Smooth muscle cell (in vitro differentiated cells): ENCODE results near the gene SCYL1. TPM values are rescaled to one million over a fixed set of nuclear protein-coding genes. Genes with fewer than 3 reads are reported as not detected.
"Not testable (repeated sequence)": the region's sequence is repeated elsewhere in the genome, so short reads cannot be mapped to it uniquely, and the experiment has no call there.

Source experiments
- DNase-seq: peaks from one replicate; lab custom pipeline; 2025; ENCODE audit not compliant: unreplicated experiment; lab: John Stamatoyannopoulos, UW
- H2AFZ ChIP-seq: fragments of 200-600 bp; sonication (generic); 2 replicates; pipeline ENCODE4 v1.6.0; 2016; ENCODE audit warnings: antibody characterized with exemption, low read depth, mild to moderate bottlenecking
- H3F3A ChIP-seq: fragments of 200-600 bp; sonication (generic); 2 replicates; pipeline ENCODE4 v1.6.0; 2017; ENCODE audit warnings: antibody characterized with exemption, low read depth
- H3K27ac ChIP-seq: fragments of 200-600 bp; sonication (generic); 2 replicates; pipeline ENCODE4 v1.5.1; 2016; ENCODE audit warnings: low read depth, mild to moderate bottlenecking
- H3K27me3 ChIP-seq: fragments of 200-600 bp; sonication (generic); 2 replicates; pipeline ENCODE4 v1.6.1; 2016; ENCODE audit warnings: low read depth, mild to moderate bottlenecking
- H3K36me3 ChIP-seq: fragments of 200-600 bp; sonication (generic); 2 replicates; pipeline ENCODE4 v1.5.1; 2016; ENCODE audit warnings: low read depth
- H3K4me1 ChIP-seq: fragments of 200-600 bp; sonication (generic); 2 replicates; pipeline ENCODE4 v1.5.1; 2016; ENCODE audit warnings: low read depth
- H3K4me2 ChIP-seq: fragments of 200-600 bp; sonication (generic); 2 replicates; pipeline ENCODE4 v1.6.0; 2016; ENCODE audit warnings: mild to moderate bottlenecking
- H3K4me3 ChIP-seq: fragments of 200-600 bp; sonication (generic); 2 replicates; pipeline ENCODE4 v1.5.1; 2016; ENCODE audit warnings: mild to moderate bottlenecking
- H3K79me2 ChIP-seq: fragments of 200-600 bp; sonication (generic); 2 replicates; pipeline ENCODE4 v1.6.0; 2016; ENCODE audit warnings: low read depth, mild to moderate bottlenecking
- H3K9ac ChIP-seq: fragments of 200-600 bp; sonication (generic); 2 replicates; pipeline ENCODE4 v1.6.0; 2016; ENCODE audit warnings: low read depth
- H3K9me3 ChIP-seq: fragments of 200-600 bp; sonication (generic); replicated peaks from 2 replicates; pipeline ENCODE4 v1.5.1; 2016; ENCODE audit warnings: low read depth
- H4K20me1 ChIP-seq: fragments of 200-600 bp; sonication (generic); 2 replicates; pipeline ENCODE4 v1.6.0; 2016; ENCODE audit warnings: low read depth
- WGBS: methylation state at CpG from one replicate; pipeline ENCODE4 v1.1.7; 2016; ENCODE audit warnings: low lambda C conversion rate; 5-methylcytosine and 5-hydroxymethylcytosine counted together
- polyA plus RNA-seq: library from polyadenylated mRNA; unstranded; fragments of >200 nt; fragmentation: Nextera tagmentation; extraction: Ambion mirVana; gene quantifications from 2 replicates; pipeline ENCODE4 v1.2.1, GENCODE V29; 2016
- total RNA-seq: library from RNA; depleted of rRNA; stranded (reverse); fragments of >200 nt; gene quantifications from 2 replicates; pipeline ENCODE4 v1.2.3, GENCODE V29; 2014
- TF ChIP-seq, protein P1 (sequence below): fragments of 200-600 bp; sonication (generic); IDR thresholded peaks from 2 replicates; pipeline ENCODE4 v1.5.1; 2017; ENCODE audit warnings: borderline replicate concordance, mild to moderate bottlenecking, antibody characterized with exemption; ENCODE audit not compliant: insufficient read depth, poor library complexity, severe bottlenecking

SCYL1 gene
- total and polyA plus RNA-seq, 2 experiments from 2014 or later, result 66.6 to 123 TPM

DNA sequence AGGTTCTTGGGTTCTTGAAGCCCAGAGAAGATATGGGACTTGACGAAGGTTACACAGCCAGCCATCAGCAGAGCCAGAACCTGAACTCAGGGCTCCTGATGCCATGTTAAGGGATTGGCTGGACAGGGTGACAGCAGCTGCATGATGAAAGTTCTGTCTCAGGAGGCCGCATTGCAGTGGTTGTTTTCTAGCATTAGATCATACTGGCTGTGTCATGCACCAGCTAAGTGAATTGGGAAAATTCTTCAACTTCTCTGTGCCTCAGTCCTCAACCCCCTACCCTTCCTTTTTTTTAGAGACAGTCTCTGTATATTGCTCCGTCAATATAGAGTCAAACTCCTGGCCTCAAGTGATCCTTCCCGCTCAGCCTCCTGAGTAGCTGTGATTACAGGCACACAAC is 38.7 kb downstream of the SCYL1 start:
- H3K4me1 ChIP-seq, result peaks cover 12% of the 10 kb centered on the region
- no peak overlapping the region for H2AFZ ChIP-seq
- no peaks in the 10 kb centered on the region for H3K9me3 ChIP-seq
- H4K20me1 ChIP-seq, result no peaks in the 10 kb centered on the region
- no peak overlapping the region for H3K9ac ChIP-seq
- no peak overlapping the region for H3K4me3 ChIP-seq
- no peak for DNase-seq
- WGBS, result 97% methylated on average over 4 of the region's 4 CpGs
- H3K4me2 ChIP-seq, result no peak overlapping the region
- H3K36me3 ChIP-seq, result no peaks in the 10 kb centered on the region
- no peaks in the 10 kb centered on the region for H3K27me3 ChIP-seq
- H3F3A ChIP-seq, result peaks cover 32% of the 10 kb centered on the region
- TF ChIP-seq, protein P1, sequence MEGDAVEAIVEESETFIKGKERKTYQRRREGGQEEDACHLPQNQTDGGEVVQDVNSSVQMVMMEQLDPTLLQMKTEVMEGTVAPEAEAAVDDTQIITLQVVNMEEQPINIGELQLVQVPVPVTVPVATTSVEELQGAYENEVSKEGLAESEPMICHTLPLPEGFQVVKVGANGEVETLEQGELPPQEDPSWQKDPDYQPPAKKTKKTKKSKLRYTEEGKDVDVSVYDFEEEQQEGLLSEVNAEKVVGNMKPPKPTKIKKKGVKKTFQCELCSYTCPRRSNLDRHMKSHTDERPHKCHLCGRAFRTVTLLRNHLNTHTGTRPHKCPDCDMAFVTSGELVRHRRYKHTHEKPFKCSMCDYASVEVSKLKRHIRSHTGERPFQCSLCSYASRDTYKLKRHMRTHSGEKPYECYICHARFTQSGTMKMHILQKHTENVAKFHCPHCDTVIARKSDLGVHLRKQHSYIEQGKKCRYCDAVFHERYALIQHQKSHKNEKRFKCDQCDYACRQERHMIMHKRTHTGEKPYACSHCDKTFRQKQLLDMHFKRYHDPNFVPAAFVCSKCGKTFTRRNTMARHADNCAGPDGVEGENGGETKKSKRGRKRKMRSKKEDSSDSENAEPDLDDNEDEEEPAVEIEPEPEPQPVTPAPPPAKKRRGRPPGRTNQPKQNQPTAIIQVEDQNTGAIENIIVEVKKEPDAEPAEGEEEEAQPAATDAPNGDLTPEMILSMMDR, result no peak
- H3K79me2 ChIP-seq, result peaks cover 19% of the 10 kb centered on the region
- H3K27ac ChIP-seq, result no peak overlapping the region

DNA sequence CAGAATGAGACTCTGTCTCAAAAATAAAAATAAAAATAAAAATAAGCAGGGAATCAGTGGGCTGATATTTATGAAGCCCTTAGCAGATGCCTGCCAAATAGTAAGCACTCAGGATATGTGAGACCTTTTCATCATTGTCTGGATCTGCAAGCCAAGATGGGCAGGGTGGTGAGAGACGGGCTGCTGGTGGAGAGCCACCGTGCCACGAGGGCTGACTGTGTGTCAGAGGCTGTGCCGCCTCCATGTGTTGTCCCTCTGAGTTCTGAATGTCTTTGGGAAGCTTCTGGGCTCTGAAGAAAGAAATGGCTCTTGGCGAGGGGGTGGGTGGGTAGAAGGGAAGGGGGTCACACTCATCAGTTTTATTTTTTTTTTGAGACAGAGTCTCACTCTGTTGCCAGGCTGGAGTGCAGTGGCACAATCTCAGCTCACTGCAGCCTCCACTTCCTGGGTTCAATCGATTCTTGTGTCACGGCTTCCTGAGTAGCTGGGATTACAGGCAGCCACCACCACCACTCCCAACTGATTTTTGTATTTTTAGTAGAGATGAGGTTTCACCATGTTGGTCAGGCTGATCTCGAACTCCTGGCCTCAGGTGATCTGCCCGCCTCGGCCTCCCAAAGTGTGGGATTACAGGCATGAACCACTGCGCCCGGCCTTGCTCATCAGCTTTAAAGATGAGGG is 40.1 kb downstream of the SCYL1 start:
- H3K9ac ChIP-seq, H3K9me3 ChIP-seq: not testable (repeated sequence)
- 92% methylated on average over 11 of the region's 12 CpGs for WGBS

DNA sequence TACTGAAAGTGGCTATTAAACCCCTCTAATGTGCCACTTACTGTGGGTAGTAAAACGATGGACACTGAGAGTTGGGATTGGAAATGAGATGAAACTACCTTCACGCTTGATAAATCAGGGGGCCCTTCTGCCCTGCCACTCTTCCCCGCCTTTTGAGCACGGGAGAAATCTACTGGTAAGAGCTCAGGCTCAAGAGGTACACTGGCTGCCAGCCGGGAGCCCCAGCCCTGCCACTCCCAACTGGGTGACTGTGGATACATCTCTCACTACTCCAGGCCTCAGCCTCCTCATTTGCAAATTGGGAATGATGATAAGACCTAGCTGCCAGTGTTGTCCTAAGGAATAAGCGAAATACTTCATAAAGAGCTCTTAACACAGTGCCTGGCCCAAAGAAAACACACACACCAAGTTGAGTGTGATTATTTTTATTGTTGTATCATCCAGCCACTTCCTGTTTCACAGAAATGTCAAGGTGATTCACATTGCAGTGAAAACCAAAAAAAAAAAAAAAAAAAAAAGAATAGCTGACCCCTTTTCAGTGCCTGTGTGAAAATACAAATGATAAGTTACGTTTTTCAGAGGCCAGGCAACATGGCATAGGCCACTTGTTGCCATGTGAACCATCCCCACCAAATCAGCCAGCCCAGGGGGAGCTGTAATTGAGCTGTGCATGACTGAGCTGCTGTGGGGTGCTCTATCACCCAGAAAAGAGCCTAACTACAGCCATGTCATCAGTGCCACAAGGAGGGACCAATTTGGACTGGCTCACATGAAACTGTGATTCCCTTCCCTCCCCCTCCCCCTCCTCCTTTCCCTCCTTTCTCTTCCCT is 41.0 kb downstream of the SCYL1 start:
- Histone ChIP-seq H3K27me3 (no peaks in the 10 kb centered on the region), H3K79me2 (peaks cover 31% of the 10 kb centered on the region), H3K36me3 (no peaks in the 10 kb centered on the region), H4K20me1 (no peaks in the 10 kb centered on the region), H3F3A (peaks cover 12% of the 10 kb centered on the region), H3K4me2 (no peak overlapping the region), H3K4me1 (peaks cover 14% of the 10 kb centered on the region), H3K4me3 (no peak overlapping the region), H3K9me3 (no peaks in the 10 kb centered on the region), H3K27ac (no peak overlapping the region), H2AFZ (no peak overlapping the region), H3K9ac (no peak overlapping the region)
- WGBS, result 91% methylated on average over 7 of the region's 7 CpGs
- DNase-seq, result no peak
- TF ChIP-seq, protein P1, result no peak

More for the DNA sequence above, 40.1 kb downstream of the SCYL1 start:
- H3K36me3 ChIP-seq, H3K27ac ChIP-seq, DNase-seq, H3K4me2 ChIP-seq, H4K20me1 ChIP-seq, H2AFZ ChIP-seq, H3K4me3 ChIP-seq, H3K27me3 ChIP-seq: not testable (repeated sequence)
- Histone ChIP-seq H3F3A (peaks cover 18% of the 10 kb centered on the region), H3K4me1 (peaks cover 14% of the 10 kb centered on the region), H3K79me2 (peaks cover 25% of the 10 kb centered on the region)

DNA sequence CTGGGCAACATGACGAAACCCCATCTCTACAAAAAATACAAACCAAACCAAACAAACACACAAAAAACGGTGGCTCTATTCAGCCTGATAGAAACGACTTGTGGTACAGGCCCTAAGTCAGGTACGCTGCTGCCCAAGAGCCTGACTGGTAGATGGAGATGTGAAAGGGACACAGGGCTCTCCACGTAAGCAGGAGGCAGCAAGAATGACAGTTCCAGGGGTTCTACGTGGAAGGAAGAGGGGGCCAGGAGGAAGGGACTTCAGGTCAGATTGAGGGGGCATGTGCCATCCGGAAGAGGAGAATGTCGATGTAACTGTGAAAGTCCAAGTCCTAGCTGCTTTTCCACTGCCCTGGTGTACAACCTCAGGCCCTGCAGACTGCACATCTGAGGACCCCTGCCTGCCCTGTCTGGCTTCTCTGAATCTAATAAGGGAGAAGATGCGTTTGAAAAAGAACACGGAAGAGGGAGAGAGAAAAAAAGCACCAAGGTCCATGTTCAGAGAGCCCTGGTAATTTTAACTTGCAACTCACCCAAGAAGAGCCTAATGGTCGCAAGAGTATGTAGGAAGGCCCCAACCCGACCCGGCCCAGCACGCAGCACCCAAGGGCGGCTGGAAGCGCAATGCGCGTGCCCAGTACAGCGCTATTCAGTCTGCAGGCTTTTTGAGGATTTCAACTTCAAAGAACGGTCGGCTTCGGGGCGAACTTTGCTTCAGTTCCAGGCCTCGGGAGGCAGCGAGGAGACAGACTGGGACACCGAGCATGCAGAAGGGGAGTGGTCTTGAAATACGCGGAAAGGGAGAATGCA is 44.5 kb downstream of the SCYL1 start:
- Histone ChIP-seq H3K9me3 (no peaks in the 10 kb centered on the region), H3K36me3 (no peaks in the 10 kb centered on the region), H4K20me1 (peaks cover 16% of the 10 kb centered on the region), H3K4me1 (peaks cover 27% of the 10 kb centered on the region), H2AFZ (no peak overlapping the region), H3K9ac (peak overlapping the region; percentile 92), H3K79me2 (peaks cover 52% of the 10 kb centered on the region), H3K4me3 (peak overlapping the region; percentile 90), H3K27ac (peak overlapping the region; percentile 89), H3K4me2 (peak overlapping the region; percentile 87), H3F3A (peaks cover 12% of the 10 kb centered on the region), H3K27me3 (no peaks in the 10 kb centered on the region)
- TF ChIP-seq, protein P1, result no peak
- 20% methylated on average over 28 of the region's 28 CpGs for WGBS
- no peak for DNase-seq
